Suprapubic skin (tissue), 4 donors: Measurements from ENCODE around the gene GLRB.

ENCODE experiments used
- POLR2A ChIP-seq, 2 donors: fragments of 450-650 bp; IDR thresholded peaks; one replicate each; pipeline ENCODE4 v1.6.1; 2017; ENCODE audit warnings: antibody characterized with exemption in 2 of 2, mild to moderate bottlenecking in 2 of 2, moderate library complexity in 2 of 2
- POLR2AphosphoS5 ChIP-seq, 3 donors: sonication (generic); formaldehyde crosslinking; IDR thresholded peaks; one replicate each; pipeline ENCODE4 v1.6.1; 2017; ENCODE audit warnings: antibody characterized with exemption in 3 of 3
- TF ChIP-seq, protein P1 (sequence below), 2 donors: fragments of 200-600 bp in 1 of 2; fragments of 450-650 bp in 1 of 2; sonication (generic) in 1 of 2; IDR thresholded peaks; one replicate each; pipeline ENCODE4 v1.5.1; 2016 to 2019; ENCODE audit warnings: antibody characterized with exemption in 2 of 2, mild to moderate bottlenecking in 1 of 2, moderate library complexity in 1 of 2

DNA sequence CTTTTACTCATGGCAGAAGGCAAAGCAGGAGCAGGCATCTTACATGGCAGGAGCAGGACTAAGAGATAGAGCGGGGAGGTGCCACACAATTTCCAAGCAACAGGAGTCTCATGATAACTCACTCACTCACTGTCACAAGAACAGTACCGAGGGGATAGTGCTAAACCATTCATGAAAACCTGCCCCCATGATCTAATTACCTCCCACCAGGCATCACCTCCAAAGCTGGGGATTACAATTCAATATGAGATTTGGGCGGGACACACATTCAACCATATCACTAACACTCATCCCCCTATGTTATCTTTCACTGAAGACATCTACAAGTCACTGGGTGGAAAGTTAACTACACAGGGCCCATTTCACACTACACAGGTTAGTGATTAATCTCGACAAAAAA lies 25.4 kb upstream of the GLRB start:
- TF ChIP-seq, protein P1, sequence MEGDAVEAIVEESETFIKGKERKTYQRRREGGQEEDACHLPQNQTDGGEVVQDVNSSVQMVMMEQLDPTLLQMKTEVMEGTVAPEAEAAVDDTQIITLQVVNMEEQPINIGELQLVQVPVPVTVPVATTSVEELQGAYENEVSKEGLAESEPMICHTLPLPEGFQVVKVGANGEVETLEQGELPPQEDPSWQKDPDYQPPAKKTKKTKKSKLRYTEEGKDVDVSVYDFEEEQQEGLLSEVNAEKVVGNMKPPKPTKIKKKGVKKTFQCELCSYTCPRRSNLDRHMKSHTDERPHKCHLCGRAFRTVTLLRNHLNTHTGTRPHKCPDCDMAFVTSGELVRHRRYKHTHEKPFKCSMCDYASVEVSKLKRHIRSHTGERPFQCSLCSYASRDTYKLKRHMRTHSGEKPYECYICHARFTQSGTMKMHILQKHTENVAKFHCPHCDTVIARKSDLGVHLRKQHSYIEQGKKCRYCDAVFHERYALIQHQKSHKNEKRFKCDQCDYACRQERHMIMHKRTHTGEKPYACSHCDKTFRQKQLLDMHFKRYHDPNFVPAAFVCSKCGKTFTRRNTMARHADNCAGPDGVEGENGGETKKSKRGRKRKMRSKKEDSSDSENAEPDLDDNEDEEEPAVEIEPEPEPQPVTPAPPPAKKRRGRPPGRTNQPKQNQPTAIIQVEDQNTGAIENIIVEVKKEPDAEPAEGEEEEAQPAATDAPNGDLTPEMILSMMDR (IDR thresholded peaks at IDR 0.05) = no peak
- no peak for TF ChIP-seq POLR2A (IDR thresholded peaks at IDR 0.05)
- no peak for TF ChIP-seq POLR2AphosphoS5 (IDR thresholded peaks at IDR 0.05)
